RWPE2 (cell line): ENCODE data around the gene CLN3.

ENCODE experiments used
- ATAC-seq: fragments of 200-7000 bp; cut with Tn5 transposase; 3 replicates; pipeline ENCODE4 v1.9.1; 2021; ENCODE audit warnings: low read depth
- DNase-seq: peaks from one replicate; pipeline ENCODE4 v3.0.0-alpha.2; 2020; ENCODE audit warnings: low spot score
- H3K27ac ChIP-seq: fragments of 450-650 bp; 2 replicates; pipeline ENCODE4 v1.5.1; 2017; ENCODE audit warnings: mild to moderate bottlenecking; ENCODE audit not compliant: poor library complexity, severe bottlenecking
- H3K27me3 ChIP-seq: fragments of 250-450 bp; sonication (Bioruptor Pico); 2 replicates; pipeline ENCODE4 v1.5.1; 2021; ENCODE audit warnings: mild to moderate bottlenecking, moderate library complexity; ENCODE audit not compliant: insufficient read depth, poor library complexity, severe bottlenecking
- H3K36me3 ChIP-seq: fragments of 250-450 bp; sonication (Bioruptor Pico); 2 replicates; pipeline ENCODE4 v1.5.1; 2020; ENCODE audit warnings: low read depth, mild to moderate bottlenecking, moderate library complexity
- H3K4me1 ChIP-seq: fragments of 250-450 bp; sonication (Bioruptor Pico); 2 replicates; pipeline ENCODE4 v1.5.1; 2021; ENCODE audit warnings: mild to moderate bottlenecking, moderate library complexity; ENCODE audit not compliant: insufficient read depth, poor library complexity, severe bottlenecking
- H3K4me3 ChIP-seq: fragments of 250-450 bp; sonication (Bioruptor Pico); 2 replicates; pipeline ENCODE4 v1.5.1; 2021; ENCODE audit warnings: mild to moderate bottlenecking, moderate library complexity; ENCODE audit not compliant: severe bottlenecking
- H3K9me3 ChIP-seq: fragments of 250-450 bp; sonication (Bioruptor Pico); 2 replicates; pipeline ENCODE4 v1.5.1; 2021; ENCODE audit warnings: mild to moderate bottlenecking, moderate library complexity; ENCODE audit not compliant: severe bottlenecking
- TF ChIP-seq, protein P1 (sequence below): fragments of 450-650 bp; IDR thresholded peaks from one replicate; pipeline ENCODE4 v1.5.1; 2017; ENCODE audit warnings: mild to moderate bottlenecking, moderate library complexity; ENCODE audit not compliant: poor library complexity, severe bottlenecking

CLN3 gene

DNA sequence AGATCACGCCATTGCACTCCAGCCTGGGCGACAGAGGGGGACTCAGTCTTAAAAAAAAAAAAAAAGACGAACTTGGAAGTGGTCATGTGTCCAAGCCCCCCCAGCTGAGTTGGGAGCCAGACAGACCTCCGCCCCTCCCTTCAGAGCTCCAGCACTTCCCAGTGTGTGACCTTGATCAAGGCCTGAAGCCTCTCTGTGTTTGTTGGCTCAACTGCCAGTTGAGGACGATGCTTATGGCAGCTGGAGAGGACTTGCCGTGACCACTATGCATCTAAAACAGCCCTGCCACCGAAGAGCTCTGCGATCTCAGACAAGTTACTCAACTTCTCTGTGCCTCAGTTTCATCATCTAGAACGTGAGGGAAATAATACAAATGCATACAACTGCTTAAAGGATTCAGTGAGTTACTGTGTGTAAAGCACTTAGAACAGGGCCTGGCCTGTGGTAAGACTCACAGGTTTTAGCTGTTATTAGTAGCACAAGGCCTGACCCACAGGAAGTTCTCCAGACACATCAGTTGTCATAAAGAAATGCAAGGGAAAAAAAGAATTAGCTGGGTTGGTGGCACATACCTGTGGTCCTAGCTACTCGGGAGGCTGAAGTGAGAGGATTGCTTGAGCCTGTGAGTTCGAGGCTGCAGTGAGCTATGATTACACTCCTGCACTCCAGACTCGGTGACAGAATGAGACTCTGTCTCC lies 21.8 kb upstream of the CLN3 start:
- H3K4me3 ChIP-seq = no peak overlapping the region
- no peaks in the 10 kb centered on the region for H3K9me3 ChIP-seq
- no peaks in the 10 kb centered on the region for H3K36me3 ChIP-seq
- H3K4me1 ChIP-seq = no peaks in the 10 kb centered on the region
- 0 out of 3 replicates have a peak, but pooled peaks have one; percentile 25 for ATAC-seq
- no peak for DNase-seq
- TF ChIP-seq, protein P1, sequence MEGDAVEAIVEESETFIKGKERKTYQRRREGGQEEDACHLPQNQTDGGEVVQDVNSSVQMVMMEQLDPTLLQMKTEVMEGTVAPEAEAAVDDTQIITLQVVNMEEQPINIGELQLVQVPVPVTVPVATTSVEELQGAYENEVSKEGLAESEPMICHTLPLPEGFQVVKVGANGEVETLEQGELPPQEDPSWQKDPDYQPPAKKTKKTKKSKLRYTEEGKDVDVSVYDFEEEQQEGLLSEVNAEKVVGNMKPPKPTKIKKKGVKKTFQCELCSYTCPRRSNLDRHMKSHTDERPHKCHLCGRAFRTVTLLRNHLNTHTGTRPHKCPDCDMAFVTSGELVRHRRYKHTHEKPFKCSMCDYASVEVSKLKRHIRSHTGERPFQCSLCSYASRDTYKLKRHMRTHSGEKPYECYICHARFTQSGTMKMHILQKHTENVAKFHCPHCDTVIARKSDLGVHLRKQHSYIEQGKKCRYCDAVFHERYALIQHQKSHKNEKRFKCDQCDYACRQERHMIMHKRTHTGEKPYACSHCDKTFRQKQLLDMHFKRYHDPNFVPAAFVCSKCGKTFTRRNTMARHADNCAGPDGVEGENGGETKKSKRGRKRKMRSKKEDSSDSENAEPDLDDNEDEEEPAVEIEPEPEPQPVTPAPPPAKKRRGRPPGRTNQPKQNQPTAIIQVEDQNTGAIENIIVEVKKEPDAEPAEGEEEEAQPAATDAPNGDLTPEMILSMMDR = no peak
- no peaks in the 10 kb centered on the region for H3K27me3 ChIP-seq
- no peak overlapping the region for H3K27ac ChIP-seq

DNA sequence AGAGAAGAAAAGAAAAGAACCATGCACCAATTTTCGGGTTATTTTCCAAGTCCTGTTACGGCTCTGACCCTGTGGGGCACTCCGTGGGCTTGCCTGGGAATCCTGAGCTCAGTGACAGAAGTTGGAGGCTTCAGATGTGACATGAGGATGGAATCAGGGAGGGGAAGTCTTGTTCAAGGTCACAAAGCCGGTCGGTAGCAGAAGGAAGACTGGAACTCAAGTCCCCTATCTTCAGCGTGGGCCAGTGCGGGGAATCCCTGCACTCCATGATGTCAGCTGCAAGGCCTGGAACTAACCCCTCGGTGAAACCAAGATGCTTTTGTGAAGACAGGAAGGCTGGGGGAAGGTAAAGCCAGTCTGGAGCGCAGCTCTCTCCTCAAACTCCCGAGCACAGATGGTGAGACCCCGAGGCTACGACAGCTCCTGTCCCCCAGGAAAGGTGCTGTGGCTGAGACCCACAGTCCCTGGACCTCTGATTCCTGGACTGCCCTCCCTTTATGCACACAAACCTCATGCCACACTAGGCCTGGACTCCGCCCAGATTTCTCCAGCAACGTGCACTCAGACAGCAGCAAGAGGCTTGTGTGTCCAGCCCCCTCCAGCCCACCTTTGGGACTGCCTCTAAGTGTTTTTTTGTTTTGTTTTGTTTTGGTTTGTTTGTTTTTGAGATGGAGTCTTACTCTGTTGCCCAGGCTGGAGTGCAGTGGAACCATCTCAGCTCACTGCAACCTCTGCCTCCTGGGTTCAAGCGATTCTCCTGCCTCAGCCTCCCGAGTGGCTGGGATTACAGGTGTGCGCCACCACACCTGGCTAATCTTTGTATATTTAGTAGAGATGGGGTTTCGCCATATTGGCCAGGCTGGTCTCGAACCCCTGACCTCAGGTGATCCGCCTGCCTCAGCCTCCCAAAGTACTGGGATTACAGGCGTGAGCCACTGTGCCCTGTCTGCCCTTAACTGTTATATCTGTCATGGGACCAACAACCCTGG lies 20.2 kb upstream of the CLN3 start:
- no peak for DNase-seq
- TF ChIP-seq, protein P1 = no peak
- H3K36me3 ChIP-seq = no peaks in the 10 kb centered on the region
- ATAC-seq = no peak
- no peaks in the 10 kb centered on the region for H3K27me3 ChIP-seq
- H3K27ac ChIP-seq = no peak overlapping the region
- H3K4me3 ChIP-seq = no peak overlapping the region
- H3K9me3 ChIP-seq = no peaks in the 10 kb centered on the region
- H3K4me1 ChIP-seq = no peaks in the 10 kb centered on the region

DNA sequence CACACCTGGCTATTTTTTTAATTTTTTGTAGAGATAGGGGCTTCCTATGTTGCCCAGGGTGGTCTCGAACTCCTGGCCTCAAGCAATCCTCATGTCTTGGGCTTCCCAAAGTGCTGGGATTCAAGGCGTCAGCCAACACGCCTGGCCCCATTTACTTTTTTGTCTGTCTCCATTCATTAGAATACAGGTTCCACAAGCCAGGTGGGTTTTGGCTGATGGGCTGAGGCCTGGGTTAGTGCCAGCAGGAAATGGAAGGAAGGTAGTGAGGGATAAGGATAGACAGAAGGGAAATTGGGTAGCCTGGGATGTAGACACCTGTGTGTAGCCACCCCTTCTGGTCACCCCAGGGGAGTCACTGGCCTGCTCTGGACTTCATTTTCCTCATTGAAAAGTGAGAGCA lies 19.2 kb upstream of the CLN3 start:
- H3K9me3 ChIP-seq = no peaks in the 10 kb centered on the region
- no peak for DNase-seq
- H3K4me3 ChIP-seq = no peak overlapping the region
- no peaks in the 10 kb centered on the region for H3K4me1 ChIP-seq
- H3K27me3 ChIP-seq = no peaks in the 10 kb centered on the region
- no peak for ATAC-seq
- TF ChIP-seq, protein P1 = no peak
- H3K36me3 ChIP-seq = no peaks in the 10 kb centered on the region
- H3K27ac ChIP-seq = no peak overlapping the region

DNA sequence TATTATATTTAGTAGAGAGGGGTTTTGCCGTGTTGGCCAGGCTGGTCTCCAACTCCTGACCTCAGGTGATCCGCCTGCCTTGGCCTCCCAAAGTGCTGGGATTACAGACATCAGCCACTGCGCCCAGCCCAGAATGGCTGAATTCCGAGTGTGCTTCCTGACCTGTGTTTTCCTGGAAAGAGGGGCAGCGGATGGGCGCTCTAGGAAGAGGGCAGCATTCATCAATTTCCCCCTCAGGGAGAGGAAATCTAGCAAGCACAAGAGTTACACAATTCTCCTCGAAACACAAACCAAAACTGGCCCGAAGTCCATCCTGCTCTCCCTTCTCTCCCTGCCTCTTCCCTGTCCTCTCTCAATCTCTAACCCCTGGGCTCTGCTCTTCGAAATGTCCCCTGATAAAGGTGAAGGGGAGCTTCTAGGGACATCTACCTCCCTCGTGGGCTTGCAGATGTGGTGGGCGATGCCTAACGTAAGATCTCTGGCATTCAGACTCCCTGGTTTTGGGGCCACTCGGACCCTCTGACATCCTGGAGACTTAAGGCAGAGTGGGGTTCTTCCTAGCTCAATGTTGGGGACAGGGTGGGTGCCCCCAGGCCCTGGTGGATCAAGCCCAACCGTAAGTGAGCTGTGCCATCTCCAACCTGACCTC lies 13.7 kb upstream of the CLN3 start:
- H3K27me3 ChIP-seq = no peaks in the 10 kb centered on the region
- H3K4me3 ChIP-seq = no peak overlapping the region
- no peaks in the 10 kb centered on the region for H3K4me1 ChIP-seq
- no peak overlapping the region for H3K27ac ChIP-seq
- no peak for DNase-seq
- no peak for ATAC-seq
- no peaks in the 10 kb centered on the region for H3K36me3 ChIP-seq
- H3K9me3 ChIP-seq = no peaks in the 10 kb centered on the region
- TF ChIP-seq, protein P1 = no peak
